Stimulated activated CD8-positive, alpha-beta memory T cell treated with anti-CD3 and anti-CD28 coated beads, Interleukin-12 subunit alpha, Interleukin-12 subunit beta, amount 100 ng/mL, for 24 hours (primary cell): ENCODE measurements around the gene ZMYND12.

Experiments used
- DNase-seq: peaks from one replicate; pipeline ENCODE4 v3.0.0-alpha.2; 2020; ENCODE audit errors: extremely low read depth

ZMYND12 gene

DNA sequence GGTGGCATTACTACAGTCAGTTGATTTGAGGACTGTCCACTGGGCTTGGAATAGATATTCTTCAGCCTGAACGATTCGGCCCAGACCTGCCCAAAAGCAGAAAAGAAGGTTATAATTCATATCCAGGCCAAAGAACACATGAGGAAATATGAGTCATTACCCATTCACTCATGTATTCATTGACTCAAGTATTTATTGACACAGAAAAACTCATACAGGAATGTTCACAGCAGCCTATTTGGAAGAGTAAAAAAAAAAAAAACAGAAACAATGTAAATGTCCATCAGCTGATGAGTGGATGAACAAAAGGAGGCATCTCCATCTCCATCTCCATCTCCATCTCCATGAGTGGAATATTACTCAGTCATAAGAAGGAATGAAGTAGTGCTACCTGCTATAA is 15.9 kb downstream of the ZMYND12 start:
- DNase-seq, result no peak

DNA sequence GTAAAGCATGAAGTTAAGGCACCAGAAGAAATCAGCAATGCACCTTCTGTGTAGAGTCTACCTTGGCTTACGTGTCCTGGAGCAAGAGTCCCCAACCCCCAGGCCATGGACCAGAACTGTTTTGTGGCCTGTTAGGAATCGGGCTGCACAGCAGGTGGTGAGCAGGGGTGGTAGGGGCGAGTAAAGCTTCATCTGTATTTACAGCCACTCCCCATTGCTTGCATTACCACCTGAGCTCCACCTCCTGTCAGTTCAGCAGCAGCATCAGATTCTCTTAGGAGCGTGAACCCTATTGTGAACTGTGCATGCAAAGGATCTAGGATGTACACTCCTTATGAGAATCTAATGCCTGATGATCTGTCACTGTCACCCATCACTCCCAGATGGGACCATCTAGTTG is 21.5 kb downstream of the ZMYND12 start:
- DNase-seq, result no peak

DNA sequence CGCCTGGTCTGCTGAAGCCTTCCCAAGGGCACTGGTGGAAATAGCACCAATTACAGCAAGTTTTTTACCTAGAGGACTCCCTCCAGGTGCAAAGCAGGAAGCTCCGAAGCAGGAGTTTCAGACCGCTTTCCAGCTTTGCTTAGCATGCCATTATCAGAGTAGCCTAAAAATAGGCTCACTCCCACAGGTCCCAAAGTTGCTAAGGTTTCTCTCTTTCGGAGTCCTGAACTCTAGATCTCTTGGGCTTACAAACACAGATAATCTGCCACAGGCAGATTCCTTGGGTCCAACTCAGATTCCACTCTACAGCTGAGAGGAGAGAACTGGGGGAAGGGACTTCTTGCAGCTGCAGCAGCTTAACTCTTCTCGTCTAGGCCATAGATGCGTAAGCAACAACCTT is 22.5 kb downstream of the ZMYND12 start:
- DNase-seq, result no peak

DNA sequence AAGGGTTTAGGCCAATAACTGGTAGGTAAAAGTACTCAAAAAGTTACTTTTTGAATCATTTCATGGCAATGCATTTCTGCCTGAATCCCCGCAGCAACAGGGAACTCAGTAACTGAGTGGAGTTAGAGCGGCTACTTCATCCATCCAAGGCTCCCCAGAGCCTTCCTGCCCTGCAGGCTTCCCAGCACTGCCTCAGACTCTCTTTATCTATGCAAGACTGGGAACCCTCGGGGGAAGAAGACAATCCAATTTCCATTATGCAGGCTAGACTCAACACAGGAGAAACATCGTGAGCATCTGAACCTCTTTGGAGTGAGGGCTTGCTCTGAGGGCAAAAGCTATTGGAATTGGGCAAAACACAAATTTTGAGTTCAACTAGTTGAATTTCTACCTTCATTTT is 23.1 kb downstream of the ZMYND12 start:
- no peak for DNase-seq

DNA sequence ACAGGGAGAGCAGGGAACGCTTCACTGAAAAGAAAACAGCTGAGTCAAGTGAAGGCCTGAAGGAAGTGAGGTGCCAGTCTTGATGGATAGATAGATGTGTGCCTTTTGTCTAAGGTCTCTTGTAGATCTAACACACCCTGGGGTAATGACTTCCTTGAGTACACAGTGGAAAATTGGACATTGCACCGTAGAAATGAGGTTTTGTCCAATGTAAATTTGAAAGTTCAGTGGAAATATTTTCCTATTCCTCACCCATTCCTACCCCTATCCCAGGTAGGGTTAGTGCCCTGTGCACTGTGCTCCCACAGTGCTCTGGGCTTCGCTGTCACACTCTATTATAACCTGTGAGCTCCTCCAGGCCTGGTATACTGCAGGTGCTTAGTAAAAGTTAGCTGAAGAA is 24.3 kb downstream of the ZMYND12 start:
- no peak for DNase-seq

DNA sequence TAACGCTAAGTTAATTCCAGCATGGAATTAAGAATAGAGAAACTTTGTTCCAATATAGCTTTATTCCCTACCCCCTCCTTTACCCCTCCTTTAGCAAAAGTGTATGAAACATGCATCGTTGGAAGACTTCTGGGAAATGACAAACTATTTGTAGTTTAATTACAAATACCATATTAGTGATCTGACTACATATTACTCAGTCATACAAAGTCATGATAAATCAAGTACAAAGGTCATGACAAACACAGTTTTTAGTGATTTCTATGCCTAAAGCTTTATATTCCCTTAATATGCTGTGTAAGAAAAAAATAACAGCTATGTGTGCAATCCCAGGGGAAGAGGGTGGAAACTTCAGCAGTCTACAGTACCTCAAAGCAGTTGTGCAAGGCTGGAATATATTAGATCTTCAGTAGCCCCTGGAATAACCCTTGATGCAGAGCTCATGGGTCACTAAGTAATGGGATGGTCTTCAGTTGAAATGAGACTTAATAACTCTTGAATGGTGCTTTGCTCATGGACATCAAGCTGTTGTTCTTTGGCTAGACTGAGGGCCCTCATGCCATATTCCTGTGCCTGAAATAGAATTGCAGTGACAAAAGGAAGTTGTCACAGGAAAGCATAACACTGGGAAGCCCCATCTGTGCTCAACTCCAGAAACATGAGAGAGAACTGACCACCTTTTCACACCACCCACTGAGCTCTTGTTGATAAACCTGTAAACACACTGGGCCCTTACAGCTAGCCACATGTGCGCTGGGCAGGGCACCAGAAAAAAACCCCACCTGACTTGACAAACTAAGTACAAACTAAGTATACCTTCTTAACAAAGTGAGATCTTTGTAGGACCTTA is 25.3 kb downstream of the ZMYND12 start:
- no peak for DNase-seq

DNA sequence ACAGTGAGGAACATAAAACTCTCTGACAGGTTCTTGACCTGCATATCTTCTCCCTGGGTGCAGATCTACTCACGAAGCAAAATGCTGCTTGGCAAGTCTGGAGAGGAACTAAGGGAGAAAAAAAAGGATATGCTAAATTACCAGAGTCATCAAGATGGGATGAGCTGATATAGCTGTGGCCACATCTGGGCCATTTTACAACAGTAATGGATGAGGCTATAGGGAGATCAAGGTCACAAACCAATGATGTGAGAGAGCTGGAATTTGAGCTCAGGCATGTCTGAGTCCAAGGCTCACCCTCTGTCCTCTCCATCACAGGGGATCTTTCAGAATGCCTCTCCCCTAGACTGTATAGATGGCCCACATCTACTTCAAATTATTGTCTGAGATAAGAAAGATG is 26.2 kb downstream of the ZMYND12 start:
- DNase-seq, result no peak

DNA sequence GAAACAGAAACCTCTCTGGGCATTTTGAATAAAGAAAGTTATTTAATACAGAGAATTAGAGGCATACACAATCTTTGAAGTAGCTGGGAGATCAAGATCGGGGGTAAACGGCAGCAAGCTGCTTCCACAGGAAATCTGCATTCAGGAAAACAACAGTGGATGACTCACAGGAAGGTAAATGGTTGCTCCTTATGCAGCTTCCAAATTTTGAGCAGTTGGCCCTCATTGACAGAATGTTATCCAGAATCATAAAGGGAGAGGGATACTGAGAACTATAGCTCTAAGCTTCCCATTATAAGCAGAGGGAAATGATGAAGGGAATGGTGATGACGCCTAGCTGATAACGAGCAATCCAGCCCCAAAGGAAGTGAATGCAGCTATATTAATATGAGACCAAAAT is 28.6 kb downstream of the ZMYND12 start:
- DNase-seq, result no peak

DNA sequence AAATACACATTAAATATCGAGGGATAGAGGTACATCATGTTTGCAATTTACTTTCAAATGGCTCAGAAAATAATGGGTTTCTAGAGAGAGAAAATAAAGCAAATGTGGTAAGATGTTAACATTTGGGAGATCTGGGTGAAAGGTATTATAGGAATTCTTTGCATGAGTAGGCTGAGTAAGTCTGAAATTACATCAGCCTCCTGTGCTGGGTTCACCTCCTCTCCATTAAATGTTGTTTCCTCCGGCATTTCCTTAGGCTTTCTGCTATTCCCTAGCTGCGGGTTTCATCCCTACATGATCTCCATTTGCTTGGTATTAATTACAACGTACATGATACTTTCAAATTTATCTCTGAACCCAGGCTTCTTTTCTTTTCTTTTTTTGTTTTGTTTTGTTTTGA is 31.6 kb downstream of the ZMYND12 start:
- DNase-seq, result no peak

DNA sequence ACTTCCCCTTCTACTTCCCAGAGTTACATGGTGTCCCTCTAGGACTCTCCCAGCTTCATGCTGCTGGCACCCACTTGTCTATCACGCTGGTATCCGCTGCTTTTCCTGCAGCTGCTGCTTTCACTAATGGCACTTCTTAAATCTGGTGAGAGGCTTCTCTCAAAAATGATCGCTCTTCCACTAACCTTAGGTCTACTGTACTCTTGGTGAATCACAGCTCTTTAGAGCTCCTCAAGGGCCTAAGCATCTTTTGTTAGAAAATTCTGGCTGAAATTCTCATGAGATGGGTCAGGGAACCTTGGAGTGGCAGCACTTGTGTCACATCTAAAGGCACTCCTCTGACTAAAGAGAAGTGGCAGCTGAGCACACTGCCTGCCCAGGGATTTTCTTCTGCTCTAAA is 32.1 kb downstream of the ZMYND12 start:
- DNase-seq, result no peak

DNA sequence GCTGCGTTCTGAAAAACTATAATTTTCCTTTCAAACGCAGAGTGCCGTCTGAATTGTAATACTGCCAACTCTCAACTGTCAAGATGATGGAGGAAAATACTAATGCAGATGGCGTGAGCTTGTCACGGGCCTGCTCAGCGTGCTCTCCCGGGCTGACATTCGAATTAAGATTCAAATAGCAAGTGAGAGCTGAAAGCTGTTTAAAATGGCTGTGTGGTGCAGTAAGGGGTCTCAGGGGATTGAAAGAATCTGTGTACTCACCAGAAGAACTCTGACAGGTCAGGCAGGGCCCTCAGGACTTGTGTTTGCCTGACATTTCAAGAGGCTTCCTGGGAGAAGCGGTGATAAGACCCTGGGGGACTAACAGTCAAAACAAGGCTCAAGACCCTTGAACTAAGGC is 33.1 kb downstream of the ZMYND12 start:
- DNase-seq, result no peak

DNA sequence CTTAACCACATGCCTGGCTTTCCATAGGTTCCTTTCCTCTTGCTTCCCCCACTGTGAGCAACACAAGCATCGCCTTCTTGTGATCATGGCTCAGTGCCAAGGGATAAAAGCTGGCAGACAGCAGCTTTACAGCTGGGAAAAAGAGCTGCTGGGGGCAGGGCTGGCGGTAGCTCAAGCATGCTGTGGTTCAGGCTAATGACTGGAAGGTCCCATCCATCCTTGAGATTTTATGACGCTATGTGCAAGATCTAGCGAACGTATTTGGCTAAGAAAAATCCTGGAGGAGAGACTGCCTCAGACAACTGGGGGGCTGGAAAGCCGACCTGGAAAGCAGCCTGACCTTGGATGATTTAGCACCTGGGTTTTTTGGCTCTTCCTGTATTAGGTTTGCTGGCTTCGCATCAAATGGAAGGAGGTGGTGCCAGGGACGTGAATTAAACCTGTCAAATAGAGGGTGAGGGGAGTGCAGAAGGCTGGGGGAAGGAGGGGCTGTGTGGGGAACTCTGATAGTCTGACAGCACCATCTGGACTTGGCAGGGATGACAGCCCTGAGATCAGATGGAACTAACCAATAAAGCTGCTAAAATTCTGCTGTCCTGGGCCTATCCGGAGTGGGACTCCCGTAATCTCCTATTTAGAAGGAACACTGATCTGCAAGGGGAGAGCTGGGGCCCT is 34.8 kb downstream of the ZMYND12 start:
- DNase-seq, result no peak

DNA sequence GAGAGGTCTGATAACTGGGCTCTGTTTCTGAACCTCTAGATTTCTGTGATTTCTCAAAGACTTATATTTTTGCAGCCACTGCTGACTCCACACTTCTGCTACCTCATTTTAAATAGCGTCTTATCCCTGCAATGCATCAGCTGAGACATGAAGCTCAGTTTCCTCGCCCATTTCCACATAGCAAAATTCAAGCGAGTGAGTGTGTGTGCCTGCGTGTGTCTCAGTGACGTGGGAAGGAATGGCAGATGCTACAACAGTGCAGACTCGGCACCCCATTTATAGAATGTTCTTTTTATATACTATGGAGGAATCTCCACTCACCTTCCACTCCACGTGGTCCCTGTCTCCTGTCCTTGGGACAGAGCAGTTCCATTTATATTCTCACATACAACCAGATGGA is 35.7 kb downstream of the ZMYND12 start:
- no peak for DNase-seq

DNA sequence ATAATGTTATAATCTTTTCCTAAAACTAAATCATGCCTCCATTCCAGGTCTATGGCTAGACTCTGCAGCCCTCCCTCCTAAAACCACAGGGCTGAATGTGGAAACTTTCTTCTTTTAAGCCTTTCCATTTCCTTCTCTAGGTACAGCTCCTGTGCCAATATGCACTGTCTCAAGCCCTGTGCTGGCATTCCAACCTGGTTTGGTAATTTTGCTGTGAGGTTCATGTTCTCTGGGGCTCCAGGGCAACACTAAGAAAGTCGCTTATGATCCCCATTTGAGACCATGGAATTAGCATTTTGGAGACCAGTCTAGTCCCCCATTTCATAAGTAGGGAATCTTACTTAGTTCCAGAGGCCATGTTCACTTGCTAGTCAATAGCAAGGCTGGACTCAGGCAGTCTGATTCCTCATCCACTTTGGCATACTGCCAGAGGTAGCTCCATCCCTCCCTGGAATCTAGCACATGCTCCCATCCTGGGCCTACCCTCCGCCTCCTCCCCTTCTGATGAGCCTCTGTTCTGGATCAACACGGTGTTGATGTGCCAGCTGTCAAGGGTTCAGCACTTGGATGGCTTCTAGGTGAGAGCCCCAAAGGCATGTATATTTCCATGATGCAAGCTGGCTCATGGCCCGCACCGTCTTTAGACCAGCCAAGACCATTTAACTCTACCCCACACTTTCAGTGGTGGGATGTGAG is 36.5 kb downstream of the ZMYND12 start:
- no peak for DNase-seq

DNA sequence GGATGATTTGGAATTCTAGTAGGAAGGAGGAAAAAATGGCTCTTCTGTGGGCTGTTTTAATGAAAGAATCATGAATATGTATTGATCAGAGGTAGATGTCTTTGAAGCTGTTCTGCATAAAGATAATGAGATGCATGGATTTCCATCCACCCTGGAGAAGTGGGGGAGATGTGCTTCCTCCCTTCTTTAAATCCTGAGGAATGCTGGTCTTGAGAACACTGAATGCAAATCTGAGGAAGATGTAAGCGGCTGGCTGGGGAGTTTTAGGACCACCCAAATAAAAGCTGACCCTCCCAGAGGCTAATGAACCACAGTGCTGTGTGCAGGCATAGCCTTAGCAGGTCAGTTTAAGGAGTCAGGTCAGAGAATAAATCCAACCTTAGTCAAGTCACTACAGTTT is 37.3 kb downstream of the ZMYND12 start:
- no peak for DNase-seq

DNA sequence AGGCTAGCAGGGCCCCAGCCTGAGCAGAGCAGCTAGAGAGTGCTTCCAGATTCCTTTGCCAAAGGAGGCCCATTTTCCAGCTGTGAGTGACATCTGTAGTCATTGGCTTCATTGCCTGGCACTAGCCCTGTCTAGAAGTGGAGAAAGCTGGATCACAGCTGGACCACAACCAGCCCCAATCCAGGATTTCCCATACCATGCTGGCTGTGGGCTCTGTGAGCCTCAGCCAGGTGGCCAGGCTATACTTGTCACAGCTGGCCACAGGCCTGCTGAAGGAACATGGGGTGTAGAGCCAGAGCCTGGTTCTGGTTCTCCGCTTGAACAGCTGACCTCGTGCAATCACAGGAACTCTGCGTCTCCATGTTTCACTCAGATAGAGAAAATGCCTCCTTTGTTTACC is 38.7 kb downstream of the ZMYND12 start:
- DNase-seq, result no peak

DNA sequence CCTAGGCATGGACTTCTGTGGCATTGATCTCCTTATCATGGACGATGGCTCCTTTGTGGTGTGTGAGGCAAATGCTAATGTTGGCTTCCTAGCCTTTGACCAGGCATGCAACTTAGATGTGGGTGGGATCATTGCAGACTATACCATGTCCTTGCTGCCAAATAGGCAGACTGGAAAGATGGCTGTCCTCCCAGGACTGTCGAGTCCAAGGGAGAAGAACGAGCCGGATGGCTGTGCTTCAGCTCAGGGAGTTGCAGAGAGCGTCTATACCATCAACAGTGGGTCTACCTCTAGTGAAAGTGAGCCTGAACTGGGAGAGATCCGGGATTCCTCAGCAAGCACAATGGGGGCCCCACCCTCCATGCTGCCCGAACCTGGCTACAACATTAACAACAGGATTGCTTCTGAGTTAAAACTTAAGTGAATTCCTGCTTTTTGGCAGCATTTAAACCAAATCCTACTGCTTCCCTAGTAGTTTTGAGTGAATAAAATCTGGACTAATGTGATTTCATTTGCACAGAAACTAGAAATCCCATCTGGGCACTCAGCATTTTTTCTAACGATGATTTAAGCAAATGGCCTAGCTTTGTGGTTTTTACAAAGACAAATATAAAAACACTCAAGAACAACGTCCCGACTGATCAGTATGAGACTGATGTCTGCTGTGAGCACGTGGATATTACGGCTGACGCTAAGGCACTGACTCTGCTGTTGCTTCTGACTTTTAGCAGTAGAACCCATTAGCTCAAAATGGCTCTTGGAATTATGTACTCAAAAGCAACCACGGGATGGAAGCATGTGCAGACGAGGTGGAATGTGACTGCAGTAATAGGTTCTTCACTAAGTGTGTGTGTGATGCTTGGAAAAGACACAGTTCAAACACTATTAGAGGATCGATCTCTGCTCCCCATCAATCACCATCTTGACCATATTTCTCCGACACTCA is 41.0 kb downstream of the ZMYND12 start:
- DNase-seq, result no peak

DNA sequence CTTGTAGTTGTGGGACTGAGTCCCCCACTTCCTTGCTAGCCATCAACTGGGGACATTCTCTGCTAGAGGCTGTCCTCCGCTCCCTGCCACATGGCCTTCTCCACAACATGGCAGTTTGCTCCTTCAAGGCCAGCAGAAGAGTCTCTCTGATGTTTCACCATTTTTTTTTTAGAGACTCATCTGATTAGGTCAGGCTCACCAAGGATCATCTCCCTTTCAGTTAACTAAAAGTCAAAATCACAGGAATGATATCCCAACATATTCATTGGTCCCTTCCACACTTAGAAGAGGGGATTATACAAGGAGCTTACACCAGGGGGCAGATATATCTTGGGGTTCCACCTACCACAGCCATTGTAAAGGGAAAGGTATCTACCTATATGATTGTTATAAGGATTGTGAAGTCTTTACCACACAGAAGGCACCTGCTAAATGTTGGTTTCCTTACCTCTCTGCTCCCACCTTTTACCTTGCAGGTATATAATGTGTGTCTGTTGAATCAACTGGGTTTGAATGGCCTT is 51.9 kb downstream of the ZMYND12 start:
- no peak for DNase-seq

DNA sequence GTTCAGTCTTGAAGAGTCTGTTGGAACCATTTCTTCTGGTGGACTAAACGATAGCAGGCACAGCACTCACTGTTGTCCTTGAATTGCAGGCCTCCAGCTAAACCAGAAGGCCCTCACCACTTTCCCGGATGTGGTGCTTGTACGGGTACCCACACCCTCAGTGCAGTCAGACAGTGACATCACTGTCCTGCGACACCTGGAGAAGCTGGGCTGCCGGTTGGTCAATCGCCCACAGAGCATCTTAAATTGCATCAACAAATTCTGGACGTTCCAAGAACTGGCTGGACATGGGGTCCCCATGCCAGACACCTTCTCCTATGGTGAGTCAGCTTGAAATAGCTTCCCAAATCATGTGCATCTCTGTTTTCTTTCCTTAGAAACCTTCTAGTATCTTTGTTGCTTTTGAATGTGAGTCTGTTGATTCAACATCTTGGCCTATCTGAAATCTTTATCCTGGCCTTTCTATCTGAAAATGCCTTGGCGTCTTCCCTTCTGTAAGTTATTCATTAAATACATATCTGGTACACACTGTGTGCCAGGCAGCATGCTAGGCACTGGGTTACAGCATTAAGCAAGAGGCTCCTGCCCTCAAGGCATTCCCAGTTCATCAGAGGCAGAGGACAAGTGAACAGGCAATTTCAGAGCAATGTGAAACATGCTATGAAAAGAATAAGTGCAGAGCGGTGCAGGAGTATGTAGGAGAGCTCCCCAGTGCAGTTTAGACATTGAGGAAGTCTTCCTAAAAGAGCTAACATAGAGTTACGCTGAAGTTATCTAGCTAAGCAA is 56.3 kb downstream of the ZMYND12 start:
- no peak for DNase-seq

DNA sequence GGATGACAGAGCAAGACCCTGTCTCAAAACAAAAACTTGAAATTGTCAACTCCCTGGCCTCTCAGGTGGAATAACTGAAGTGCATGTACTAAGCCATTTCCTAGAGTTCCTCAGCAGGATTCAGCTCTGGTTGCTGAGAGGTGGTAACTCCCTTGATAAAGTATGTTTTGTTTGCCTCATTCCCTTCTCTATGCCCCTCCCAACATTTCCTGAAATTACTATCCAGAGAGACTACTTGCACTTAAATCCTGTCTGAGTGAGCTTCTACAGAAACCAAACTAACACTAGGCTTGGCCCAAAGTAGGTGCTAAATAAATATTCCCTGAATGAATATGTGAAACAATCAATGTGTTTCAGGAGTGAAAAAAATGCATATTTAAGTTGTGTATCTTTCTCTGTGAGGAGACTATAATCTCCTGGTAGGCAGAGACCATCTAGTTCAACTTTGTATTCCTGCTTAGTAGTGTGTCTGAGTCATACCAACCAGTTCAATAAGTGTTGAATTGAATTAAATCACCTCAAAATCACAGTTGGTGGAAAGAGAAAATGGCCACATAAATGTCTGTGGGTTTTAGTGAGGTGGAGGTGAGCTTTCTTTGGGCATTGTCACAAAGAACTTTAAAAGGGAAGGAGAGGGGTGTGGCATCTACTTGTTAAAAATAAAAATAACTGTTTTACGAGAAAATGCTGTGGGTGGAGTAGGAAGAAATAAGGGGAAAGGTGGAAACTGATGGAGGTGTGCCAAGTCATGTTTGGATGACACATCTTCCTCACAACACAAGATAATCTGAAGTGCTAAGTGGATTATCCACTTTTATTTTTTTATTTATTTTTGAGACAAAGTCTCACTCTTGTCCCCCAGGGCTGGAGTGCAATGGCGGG is 62.6 kb downstream of the ZMYND12 start:
- no peak for DNase-seq
